GF-D8 (cell line): ENCODE data around the gene CISD3.
A peak's percentile ranks its signal among the peaks of the same experiment; 100 is the strongest.

ENCODE experiments used
- DNase-seq: peaks from one replicate; lab custom pipeline; 2025; lab: John Stamatoyannopoulos, UW

The CISD3 gene

DNA sequence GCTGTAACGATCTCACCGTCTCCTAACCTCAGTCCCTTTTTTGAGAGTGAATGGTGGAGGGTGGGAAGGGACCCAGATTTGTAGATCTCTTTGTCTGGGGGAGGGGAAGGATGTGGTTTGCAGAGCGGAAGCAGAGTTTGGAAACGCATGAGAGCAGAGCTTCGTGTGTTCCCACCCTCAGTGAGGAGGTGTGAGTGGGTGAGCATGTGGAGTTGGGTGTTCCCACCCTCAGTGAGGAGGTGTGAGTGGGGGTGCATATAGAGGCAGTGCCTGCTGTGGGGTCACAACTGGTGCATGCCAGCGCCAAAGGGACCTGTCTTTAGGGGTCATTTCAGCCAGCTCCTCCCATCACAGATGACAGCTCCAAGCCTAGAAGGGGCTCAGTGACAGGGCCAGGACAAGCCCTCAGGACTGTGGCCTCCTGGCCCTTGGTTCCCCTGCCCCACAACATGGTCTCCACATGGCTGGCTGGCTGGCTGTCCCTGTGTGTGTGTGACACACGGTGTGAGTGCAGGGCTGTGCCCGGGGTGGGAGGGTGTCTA is 1.8 kb upstream of the CISD3 start:
- peak; percentile 57 for DNase-seq

DNA sequence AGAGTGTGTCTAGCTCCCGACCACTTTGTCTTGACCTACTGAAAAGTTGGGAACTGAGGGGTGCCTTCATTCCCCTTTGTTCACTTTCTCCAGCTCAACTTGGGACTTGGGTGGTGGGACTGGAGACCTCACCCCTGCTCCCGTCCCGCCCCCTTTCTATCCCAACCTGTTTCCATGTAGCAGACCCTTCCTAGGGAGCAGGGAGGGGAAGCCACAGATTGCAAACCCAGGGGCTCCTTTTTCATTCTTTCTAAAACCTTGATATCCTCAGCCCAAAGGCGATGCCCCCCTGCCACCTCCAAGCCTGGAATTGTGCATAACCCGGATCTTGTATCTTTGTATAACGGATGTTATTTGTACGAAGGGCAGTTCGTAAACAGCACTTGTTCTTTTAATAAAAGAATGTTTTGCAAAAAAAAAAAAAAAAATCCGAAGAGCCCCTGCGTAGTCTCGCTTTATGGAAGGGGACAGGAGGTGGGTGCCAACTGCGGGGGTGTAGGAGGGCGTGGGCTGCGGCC is 714 bp upstream of the CISD3 start:
- no peak for DNase-seq

DNA sequence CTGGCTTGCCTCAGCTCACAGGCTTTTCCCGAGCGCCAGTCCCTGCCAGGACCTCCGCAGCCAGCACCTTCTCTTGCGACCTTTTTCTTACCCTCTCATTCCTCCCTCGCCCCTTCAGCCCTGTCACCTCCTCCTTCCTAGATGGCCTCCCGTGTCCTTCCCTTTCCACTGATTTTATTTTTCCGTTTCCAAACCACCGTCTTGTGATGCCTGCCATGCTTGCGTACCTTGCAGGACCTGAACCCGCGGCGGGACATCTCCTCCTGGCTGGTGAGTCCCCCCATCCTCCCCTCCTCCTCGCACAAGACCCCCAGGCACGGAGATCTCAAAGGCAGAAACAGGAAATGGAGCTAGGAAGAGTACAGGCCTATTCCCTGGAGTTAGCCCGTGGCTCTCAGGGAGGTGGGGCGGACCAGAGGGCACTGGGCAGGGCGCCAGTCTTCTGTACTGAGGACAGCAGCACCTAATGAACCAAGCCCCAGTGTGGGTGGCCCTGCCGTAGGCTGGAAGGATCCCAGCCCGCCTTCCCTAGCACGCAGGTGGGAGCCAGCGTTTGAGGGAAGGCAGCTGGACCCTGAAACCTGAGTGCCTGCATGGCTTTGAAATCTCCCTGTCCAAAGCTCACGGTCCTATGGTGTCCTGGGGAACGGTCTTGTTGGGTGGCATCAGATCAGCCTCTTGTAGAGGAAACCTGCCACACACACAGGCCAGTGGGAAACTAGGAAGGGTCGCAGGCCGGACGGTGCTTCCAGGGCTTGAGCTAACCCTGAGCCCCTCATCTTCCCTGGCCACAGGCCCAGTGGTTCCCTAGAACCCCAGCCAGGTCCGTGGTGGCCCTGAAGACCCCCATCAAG is 612 bp downstream of the CISD3 start:
- DNase-seq = peak; percentile 23

DNA sequence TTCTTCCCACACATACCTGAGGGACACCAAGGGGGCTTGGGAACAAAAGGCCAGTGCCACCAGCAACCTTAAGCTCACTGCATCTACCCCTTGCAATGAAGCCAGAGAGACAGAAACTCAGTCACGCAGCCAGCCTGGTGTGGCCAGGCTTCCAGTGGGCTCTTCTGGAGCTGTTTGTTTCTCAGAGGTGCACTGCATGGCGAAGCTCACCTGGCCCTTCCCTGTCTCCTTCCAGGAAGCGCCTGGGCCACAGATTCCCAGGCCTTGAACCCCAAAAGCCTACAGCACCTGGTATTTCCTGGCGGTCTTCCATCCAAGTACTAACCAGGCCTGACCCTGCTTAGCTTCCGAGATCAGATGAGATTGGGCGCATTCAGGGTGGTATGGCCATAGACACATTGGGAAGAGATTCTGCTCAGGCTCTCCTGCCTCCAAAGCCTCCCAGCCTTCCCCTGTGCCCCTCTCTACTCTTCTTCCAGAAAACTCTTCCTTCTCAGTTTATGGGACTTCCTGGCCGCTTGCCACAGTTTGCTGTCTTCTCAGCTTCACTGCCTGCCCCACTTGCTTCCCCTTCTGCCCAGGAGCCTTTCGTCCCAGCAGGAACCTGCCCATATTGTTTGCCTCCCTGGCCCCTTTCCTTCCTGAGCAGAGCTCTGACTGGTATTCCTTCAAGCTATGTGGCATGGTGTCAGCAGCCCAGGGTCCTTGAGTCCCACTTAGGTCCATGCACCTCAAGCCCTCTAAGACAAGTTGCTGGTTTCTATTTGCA is 1.6 kb downstream of the CISD3 start:
- peak; percentile 35 for DNase-seq

DNA sequence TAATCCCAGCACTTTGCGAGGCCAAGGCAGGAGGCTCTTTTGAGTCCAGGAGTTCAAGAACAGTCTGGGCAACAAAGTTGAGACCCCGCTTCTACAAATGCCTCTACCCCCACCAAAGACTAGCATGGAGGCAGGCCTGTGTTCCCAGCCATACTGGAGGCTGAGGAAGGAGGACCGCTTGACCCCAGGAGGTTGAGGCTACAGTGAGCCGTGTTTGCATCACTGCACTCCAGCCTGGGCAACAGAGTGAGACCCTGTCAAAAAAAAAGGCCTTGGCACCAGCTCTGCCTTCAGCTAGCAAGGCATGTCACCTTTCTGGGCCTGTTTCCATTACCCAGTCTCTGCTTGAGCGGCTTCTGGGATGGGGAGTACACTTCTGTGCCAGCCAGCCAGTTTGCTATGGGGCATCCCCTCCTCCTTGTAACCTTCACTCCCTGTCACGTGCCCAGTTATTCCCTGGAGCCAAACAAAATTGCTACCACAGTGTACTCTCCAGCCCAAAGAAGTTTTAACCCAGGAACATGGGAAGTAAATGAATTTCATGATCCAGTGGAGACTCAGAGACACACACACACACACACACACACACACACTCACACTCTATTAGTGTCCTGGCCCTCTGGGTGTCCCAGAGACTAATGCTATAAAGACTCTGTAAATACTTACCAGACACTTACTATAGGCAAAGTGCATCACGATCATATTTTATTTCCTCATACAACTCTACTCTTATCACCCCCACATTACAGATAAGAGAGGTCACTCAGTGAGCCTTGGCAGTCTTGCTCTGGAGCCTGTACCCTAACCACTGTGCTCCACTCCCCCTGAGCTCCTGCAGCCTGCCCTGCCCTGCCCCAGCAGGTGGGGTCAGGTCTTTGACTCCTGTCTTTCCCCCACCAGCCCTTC is 2.5 kb downstream of the CISD3 start:
- DNase-seq = no peak

DNA sequence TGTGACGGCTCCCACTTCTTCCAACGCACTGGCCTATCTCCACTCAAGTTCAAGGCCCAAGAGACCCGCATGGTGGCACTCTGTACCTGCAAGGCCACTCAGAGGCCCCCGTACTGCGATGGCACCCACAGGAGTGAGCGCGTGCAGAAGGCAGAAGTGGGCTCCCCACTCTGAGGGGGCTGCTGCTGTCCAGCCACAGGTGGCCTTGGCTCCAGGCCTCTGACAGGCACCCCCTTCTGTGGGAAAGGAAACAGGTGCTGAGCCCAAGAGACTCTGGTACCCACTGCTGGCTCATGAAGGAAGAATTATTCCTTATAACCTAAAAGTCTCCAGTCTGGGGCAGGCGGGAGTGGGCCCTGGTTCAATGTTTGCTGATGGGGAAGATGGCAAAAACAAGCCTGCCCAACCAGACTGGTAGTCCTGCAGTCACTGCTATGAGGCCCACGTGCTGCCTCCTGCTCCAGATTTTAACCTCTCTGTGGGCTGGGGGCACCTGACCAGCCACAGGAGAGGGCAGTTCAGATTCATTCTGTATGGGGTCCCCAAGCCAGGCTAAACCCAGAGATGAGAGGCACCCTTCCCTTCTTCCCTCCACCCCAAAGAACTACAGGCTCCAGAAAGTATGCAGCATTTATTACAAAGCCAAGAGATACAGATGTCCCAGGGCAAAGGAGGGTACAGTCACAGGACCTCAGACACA is 3.3 kb downstream of the CISD3 start:
- no peak for DNase-seq

DNA sequence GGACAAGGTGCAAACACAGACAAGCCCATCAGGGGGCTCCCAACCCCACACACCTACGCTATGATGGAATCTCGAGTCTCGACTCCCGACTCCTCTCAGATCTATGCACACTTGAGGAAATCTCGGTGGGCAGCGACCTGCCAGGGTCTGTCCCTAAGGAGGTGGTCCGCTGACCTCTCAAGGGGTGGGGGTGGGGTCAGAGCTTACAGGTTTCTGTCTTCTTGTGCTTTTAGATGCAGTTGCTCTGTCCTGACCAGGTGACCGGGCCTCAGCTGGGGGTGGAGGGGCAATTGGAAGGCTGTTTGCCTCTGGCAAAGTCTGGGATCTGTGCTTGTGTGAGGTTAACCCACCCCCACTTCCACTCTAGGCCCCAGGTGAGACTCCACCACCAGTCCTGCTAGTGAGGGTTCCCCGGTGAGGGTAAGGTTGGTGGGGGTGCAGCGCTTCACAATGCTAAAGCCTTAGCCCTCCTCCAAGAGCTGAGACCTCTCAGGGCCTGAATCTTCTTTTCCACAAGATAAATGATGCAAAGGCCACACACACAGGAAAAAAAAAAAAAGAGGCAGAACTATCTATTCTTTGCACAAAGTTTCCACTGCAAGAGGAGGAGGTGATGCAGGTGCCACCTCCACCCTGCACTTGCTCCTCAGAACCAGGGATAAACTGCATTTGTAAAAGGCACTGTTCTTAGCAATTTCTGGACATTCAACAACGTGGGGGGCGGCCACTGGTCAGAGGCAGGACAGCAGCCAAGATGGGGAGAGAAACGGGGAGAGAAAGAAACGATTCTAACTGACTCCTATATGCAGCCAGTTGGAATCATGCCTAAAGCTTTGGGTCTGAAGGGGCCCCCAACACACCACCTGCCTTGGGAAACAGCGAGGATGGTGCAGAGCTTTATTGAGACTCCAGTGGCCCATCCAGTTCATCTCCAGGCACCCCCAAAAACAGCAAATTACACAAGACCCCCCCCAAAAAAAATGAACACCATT is 4.1 kb downstream of the CISD3 start:
- DNase-seq = no peak

DNA sequence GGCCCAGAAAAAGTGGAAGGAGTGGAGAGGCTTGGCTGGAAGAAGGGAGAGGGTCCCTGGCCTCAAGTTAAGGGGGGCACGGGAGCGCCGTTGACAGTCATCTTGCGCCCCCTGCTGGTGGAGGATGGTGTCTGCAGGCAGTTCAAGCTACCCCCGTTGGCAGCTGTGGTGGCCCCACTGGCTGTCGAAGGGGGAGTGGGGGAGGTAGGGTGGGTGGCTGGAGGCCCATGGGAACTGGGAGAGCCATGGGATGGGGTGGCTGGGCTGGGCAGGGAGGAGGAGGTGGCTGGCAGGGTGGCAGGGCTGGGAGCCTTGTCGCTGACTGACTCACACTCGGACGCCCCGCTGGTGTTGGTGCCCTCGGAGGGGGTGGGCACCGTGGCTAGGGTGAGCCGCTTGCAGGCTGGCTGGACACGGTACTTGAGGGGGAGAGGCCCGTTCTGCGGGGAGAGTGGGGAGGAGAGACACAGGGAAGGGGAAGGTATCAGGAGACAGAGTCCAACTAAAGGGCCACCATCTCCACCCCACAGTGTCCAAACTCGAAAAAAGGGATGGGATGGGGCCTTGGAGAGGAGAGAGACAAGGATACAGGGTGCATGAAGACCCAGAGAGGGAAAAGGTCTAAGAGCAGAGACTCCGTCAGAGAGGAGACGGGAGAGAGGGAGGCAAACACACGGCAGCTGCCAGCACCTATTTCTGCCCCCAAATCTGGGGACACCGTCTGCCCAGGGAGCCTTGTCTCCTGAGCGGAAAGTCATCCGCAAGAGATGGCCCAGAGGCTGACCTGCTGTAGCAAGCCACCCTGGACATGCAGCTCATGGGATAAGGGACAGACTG is 5.2 kb downstream of the CISD3 start:
- no peak for DNase-seq

DNA sequence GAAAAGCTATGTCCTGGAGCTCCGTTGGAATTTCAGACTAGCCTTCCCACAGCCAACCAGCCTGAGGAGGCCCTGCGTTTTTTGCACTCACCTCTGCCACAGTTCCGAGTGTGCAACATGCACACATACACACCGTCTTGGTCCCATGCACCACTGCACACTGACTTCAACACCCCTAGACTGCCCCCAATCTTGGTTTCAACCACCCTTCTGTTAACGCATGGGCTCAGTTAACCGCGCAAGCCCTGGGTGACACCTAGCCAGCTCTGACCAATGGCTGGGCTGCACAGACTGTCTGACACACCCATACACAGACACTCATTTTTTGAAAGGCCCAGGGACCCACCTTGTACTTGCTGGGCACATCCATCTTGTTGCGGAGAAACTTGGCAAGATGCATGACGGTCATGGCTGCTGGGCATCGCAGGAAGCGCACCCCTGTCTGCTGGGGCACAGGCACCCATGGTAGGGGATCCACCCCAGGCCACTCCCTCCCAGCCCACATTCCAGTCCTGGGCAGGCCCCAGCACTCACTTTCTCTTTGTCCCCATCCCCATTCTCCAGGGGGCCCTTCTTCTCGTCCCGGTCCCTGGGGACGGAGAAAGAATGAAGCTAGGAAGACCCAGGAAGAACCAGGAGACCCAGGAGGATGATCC is 8.0 kb downstream of the CISD3 start:
- no peak for DNase-seq

DNA sequence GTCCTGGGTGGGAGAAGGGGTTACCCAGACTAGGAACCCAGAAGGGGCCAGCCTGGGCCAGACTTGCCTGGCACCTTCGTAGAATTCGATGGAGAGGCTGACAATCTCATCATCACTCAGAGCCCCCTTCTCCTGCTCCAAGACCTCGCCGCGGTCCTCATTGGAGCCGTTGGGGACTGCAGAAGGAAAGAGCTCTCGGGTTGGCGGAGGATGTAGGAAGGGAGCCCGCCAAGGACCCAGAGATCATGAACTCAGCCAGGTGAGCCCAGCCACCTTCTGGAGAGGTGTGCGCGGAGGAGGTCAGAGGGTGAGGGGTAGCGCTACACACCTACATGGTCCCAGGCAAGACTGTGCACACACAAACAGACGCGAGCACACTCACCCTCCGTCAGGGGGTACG is 8.5 kb downstream of the CISD3 start:
- DNase-seq = no peak

DNA sequence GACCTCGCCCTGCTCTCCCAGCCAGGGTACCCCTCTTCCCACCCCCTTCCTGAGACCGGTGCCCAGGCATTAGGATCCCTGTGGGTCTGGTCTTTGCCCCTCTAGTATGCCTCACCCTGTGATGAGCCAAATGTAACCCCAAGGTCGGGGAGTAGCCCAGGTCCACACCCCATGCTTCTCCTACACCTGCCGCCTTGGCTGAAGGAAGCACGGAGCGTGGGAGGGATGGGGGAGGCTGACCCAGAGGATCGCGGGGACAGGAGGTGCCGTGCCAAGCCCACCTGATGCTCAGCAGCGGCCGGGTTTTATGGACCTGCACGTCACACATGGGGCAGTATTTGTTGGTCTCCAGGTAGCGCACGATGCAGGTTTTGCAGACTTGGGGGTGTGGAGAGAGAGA is 9.2 kb downstream of the CISD3 start:
- no peak for DNase-seq

DNA sequence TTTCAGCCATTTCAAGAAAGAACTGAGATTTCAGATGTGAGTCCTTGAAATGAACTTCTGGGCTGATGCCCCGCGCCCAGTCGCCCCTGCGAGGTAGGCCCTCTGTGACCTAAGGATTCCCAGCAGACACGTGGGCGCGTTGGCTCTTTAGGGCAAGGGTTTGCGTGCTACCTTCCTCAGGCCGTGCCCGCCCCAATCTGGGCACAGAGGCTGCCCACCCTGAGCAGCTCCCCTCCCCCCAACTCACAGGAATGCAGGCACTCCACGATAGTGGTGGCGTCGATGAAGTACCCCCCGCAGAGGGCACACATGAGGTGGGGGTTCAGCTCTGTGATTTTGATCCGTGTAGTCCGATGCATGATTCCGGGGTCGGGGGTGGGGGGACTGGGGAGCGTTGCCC is 9.9 kb downstream of the CISD3 start:
- DNase-seq = no peak

DNA sequence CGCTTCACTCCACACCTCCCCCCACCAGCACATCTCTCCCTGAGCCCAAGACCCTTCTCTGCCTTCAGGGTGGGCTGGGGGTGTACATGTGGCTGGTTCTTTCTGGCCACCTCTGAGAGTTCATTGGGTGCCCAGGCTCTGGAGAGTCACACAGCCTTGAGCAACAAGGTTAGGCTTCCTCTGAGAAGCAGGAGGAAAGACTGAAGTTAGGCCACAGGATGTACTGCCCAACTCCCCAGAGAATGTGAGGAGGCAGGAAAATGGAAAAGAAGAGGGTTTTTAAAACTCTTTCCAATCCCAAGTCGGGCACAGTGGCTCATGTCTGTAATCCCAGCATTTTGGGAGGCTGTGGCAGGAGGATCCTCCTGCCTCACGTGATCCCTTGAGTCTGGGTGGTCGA is 10.7 kb downstream of the CISD3 start:
- DNase-seq = no peak

DNA sequence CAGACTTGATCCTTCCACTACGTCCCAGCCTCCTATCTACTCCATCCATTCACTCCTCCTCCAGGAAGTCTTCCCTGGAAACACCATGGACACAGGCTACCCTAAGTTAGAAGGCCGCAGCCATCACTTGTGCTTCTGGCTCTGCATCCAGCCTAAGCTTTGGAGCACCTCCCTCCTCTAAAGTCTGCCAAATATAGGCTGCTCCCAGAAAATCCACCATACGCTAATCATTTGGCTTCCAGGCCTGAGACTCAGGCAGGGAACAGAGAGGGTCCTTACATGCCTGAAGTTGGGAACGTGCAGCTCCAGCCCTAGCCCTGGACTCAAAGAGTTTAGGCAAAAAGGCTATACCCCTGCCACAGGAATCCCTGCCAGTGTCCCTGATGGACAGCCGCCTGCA is 11.3 kb downstream of the CISD3 start:
- DNase-seq = no peak

DNA sequence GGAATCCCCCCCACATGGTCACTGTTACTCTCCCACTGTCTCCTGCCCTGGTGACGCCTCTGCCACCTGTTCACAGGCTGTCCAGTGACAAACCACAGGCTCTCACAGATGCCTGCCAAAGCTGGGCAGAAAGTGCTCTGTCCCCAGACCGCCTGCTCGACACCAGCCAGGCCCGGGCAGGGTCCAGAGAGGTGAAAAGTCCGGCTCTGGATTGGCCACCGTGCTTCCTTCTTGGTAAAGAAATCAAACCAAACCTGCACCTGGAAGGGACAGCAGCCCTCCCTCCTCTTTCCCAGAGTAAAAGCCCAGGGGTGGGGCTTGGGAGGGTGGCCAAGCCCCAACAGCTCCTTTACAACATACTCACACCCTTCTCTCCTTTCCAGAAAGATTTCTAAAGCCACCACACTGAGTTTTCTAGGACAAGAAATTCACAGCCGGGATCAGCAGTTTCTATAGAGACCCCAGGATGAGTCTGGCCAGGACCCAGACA is 11.8 kb downstream of the CISD3 start:
- DNase-seq = no peak

DNA sequence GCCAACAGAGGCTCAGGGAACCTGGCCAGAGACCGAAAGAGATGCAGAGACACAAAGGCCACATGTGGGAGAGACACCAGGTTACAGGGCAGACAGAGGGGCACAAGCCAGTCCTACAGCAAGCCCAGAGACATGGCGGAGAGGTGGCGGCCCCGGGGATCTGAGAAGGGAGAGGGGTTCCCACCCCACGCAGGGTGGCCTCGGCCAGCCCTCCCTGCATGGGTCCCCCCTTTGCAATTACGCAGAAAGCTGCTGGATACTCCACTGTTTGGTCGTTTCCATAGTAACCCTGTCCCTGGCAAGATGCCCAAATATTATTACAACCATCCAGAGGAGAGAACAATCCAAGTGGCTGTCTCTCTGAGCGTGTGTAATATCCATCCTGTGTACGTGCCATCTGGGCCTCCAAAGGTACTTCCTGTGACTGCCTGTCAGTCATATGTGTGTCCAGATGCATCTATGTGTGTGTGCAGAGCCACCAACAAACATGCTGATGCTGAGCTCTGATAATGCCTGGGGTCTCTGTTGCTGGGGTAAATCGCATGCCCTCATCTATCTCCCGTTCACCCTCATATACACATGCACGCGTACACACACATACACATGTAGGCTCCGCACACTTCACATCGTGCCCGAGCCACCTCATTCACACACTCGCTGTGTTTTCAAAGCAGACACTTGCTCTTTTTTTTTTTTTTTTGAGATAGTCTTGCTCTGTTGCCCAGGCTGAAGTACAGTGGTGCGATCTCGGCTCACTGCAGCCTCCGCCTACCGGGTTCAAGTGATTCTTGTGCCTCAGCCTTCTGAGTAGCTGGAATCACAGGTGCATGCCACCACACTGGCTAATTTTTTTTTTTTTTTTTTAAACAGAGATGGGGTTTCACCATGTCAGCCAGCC is 12.5 kb downstream of the CISD3 start:
- no peak for DNase-seq

DNA sequence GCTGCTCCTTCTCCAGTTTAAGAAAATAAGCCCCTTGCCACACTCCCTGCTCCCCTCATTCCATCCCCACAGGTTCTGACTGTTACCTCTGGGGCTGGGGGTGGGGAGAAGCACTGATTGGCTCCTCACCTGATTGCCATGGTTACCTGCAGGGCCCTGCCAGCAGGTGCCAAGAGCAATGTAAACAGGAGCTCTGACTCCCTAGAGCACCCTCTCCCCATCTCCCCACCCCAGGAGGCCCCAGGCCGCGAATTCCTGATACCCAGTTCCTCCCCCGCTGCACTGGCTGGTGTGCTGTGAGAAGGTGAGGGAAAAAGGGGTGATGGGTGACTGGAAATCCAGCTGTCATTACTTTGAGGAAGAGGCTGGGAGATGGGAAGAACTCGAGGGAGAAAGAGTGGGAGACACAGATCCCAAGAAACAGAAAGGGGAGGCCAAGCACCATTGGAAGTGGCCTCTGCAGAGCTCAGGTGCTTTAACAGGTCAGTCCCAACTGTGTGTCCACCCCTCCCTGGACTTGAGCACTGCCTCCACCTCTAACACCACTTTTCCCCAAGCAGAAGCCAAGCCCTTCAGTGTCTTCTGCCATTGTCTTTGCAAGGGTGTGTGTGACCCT is 13.5 kb downstream of the CISD3 start:
- no peak for DNase-seq
